ENCODE results near the gene SDF2. TPM values are rescaled to one million over a fixed set of nuclear protein-coding genes. Genes with fewer than 3 reads are reported as not detected.

The SDF2 gene
- total and polyA plus RNA-seq, 2 of the 4 experiments (the other 2 are of a cell fraction): 76.0 to 81.7 TPM

DNA sequence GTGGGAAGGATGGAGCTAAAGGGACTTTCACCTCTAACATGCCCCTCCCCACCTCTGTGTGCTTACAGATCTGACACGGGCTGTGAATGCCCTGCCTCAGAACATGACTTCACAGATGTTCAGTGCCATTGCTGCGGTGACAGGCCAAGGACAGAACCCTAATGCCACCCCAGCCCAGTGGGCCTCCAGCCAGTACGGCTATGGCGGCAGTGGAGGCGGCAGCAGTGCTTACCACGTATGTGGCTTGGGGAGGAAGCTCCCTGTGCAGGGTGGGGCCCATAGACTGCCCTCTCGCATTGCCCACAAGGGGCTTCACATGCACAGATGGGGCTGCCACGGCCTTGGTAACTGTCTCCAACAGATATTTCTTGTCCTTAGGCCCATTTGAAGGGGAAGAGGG is 38.6 kb upstream of the SDF2 start:
- POLR2A ChIA-PET (ENCODE audit: unreplicated experiment): interaction anchor here (0.5 kb wide), 1 partner anchor 11 kb away, joined by 3 read pairs; the partner anchor contains the start of gene PROCA1
- ATAC-seq (ENCODE audit: low read depth) (no peak), DNase-seq (no peak)
- TF ChIP-seq BHLHE40 (IDR thresholded peaks at IDR 0.05; ENCODE audit: low read depth, low read length) (no peak), FOS (IDR thresholded peaks at IDR 0.05; ENCODE audit: low read depth, low read length) (no peak), RAD21 (IDR thresholded peaks at IDR 0.05; ENCODE audit: low read length) (no peak), MXI1 (IDR thresholded peaks at IDR 0.05; ENCODE audit: borderline replicate concordance, low read depth, low read length) (no peak), SMC3 (IDR thresholded peaks at IDR 0.05; ENCODE audit: low read depth, low read length) (no peak), POLR2A (IDR thresholded peaks at IDR 0.05; ENCODE audit: low read depth, low read length) (no peak), RCOR1 (IDR thresholded peaks at IDR 0.05; ENCODE audit: insufficient replicate concordance, low read length) (no peak), MAZ (IDR thresholded peaks at IDR 0.05; ENCODE audit: borderline replicate concordance, low read depth, low read length) (no peak), NFE2L2 (IDR thresholded peaks at IDR 0.05; ENCODE audit: low read depth, low read length) (no peak), MAFK (IDR thresholded peaks at IDR 0.05; ENCODE audit: low read depth, low read length) (no peak), RFX5 (IDR thresholded peaks at IDR 0.05; ENCODE audit: low read depth, low read length) (no peak), CEBPB (IDR thresholded peaks at IDR 0.05; ENCODE audit: low read depth, low read length) (no peak), CHD1 (IDR thresholded peaks at IDR 0.05; ENCODE audit: low read depth, low read length) (no peak)
- TF ChIP-seq, protein P1, sequence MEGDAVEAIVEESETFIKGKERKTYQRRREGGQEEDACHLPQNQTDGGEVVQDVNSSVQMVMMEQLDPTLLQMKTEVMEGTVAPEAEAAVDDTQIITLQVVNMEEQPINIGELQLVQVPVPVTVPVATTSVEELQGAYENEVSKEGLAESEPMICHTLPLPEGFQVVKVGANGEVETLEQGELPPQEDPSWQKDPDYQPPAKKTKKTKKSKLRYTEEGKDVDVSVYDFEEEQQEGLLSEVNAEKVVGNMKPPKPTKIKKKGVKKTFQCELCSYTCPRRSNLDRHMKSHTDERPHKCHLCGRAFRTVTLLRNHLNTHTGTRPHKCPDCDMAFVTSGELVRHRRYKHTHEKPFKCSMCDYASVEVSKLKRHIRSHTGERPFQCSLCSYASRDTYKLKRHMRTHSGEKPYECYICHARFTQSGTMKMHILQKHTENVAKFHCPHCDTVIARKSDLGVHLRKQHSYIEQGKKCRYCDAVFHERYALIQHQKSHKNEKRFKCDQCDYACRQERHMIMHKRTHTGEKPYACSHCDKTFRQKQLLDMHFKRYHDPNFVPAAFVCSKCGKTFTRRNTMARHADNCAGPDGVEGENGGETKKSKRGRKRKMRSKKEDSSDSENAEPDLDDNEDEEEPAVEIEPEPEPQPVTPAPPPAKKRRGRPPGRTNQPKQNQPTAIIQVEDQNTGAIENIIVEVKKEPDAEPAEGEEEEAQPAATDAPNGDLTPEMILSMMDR (conservative IDR thresholded peaks at IDR 0.05; ENCODE audit: low read depth, low read length): no peak
- TF ChIP-seq, protein P2, sequence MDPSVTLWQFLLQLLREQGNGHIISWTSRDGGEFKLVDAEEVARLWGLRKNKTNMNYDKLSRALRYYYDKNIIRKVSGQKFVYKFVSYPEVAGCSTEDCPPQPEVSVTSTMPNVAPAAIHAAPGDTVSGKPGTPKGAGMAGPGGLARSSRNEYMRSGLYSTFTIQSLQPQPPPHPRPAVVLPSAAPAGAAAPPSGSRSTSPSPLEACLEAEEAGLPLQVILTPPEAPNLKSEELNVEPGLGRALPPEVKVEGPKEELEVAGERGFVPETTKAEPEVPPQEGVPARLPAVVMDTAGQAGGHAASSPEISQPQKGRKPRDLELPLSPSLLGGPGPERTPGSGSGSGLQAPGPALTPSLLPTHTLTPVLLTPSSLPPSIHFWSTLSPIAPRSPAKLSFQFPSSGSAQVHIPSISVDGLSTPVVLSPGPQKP (IDR thresholded peaks at IDR 0.05; ENCODE audit: borderline replicate concordance, low read depth, low read length): no peak
- TF ChIP-seq, protein P3, sequence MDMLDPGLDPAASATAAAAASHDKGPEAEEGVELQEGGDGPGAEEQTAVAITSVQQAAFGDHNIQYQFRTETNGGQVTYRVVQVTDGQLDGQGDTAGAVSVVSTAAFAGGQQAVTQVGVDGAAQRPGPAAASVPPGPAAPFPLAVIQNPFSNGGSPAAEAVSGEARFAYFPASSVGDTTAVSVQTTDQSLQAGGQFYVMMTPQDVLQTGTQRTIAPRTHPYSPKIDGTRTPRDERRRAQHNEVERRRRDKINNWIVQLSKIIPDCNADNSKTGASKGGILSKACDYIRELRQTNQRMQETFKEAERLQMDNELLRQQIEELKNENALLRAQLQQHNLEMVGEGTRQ (IDR thresholded peaks at IDR 0.05; ENCODE audit: low read depth, low read length): no peak
- Histone ChIP-seq H4K8ac (ENCODE audit: low read depth in 2 of 2, low read length in 2 of 2) (no peak overlapping the region), H4K91ac (ENCODE audit: insufficient read depth, low read depth, low read length) (no peak overlapping the region), H2BK5ac (ENCODE audit: low read depth, low read length, poor library complexity, severe bottlenecking) (no peak overlapping the region), H3K9ac (ENCODE audit: low read depth, low read length) (no peak overlapping the region), H2AK9ac (replicated peaks; ENCODE audit: low read depth, low read length, poor library complexity) (no peak overlapping the region), H3K36me3 (ENCODE audit: control insufficient read depth, insufficient read depth, low read length) (peaks cover 90% of the 10 kb centered on the region), H3K4me3 (ENCODE audit: insufficient read depth, low read depth, low read length) (no peak overlapping the region), H4K5ac (ENCODE audit: low read depth, low read length) (no peak overlapping the region), H3K27me3 (ENCODE audit: control insufficient read depth, insufficient read depth, low read length) (no peaks in the 10 kb centered on the region), H3K14ac (replicated peaks; ENCODE audit: low read depth, low read length) (no peak overlapping the region), H3K27ac (ENCODE audit: insufficient read depth, low read length) (no peak overlapping the region), H3K4ac (ENCODE audit: low read depth, low read length) (no peak overlapping the region), H3K9me1 (ENCODE audit: insufficient read depth, low read length) (0 out of 2 replicates have a peak, but pooled peaks cover 5% of the 10 kb centered on the region), H3K9me3 (ENCODE audit: control insufficient read depth, insufficient read depth, low read length) (no peaks in the 10 kb centered on the region), H2BK20ac (ENCODE audit: low read depth, low read length) (no peak overlapping the region), H4K20me1 (ENCODE audit: insufficient read depth, low read length) (peaks cover 3% of the 10 kb centered on the region), H3K23ac (ENCODE audit: low read depth, low read length) (no peak overlapping the region), H2BK15ac (ENCODE audit: low read depth, low read length) (no peak overlapping the region), H2AK5ac (ENCODE audit: low read depth, low read length) (no peak overlapping the region), H3K4me2 (ENCODE audit: low read depth, low read length) (no peak overlapping the region), H2AFZ (replicated peaks; ENCODE audit: low read length, poor library complexity) (no peak overlapping the region), H3K18ac (ENCODE audit: low read depth, low read length) (no peak overlapping the region), H3K4me1 (ENCODE audit: control insufficient read depth, insufficient read depth, low read length) (no peaks in the 10 kb centered on the region), H3K56ac (ENCODE audit: extremely low read depth, insufficient read depth, low read length) (no peak overlapping the region), H2BK120ac (ENCODE audit: low read depth, low read length) (no peak overlapping the region), H3K79me1 (ENCODE audit: low read depth in 1 of 2, low read length in 2 of 2) (peaks cover 3 to 9% of the 10 kb centered on the region in 2 experiments; a peak in 2 of 4 replicates)
- intact Hi-C loops (cut with micrococcal nuclease) (no loop called here), in situ Hi-C loops (cut with MboI; ENCODE audit: low sequenced_read_pairs) (no loop called here), dilution Hi-C loops (cut with HindIII; ENCODE audit: low sequenced_read_pairs, unreplicated experiment) (no loop called here)
- CTCF ChIA-PET: no interaction called here
- WGBS, 2 experiments (ENCODE audit: extremely low coverage in 2 of 2, insufficient read length in 1 of 2): 100% methylated on average over 2 of the region's 8 CpGs; no CpG with 5 or more reads in 1 of the 2 experiments
- no TSS peak for BruUV-seq (replicated peaks)
